CD1c-positive myeloid dendritic cell (primary cell): ENCODE measurements around the gene TMEM117.

Source experiments
- DNase-seq: peaks from one replicate; pipeline ENCODE4 v3.0.0-alpha.2; 2016; ENCODE audit errors: extremely low spot score

Gene TMEM117

GRCh38 chr12:43835656-43836474, at the start of gene TMEM117:
Gene TMEM117 (plus strand): TSS chr12:43836081.
- DNase-seq, result peak; percentile 74

- no peak for DNase-seq
Measured at GRCh38 chr12:43786899-43787693, 48.8 kb upstream of the TMEM117 start.

- DNase-seq, result no peak
Measured at GRCh38 chr12:43789941-43790340, 45.9 kb upstream of the TMEM117 start.

- no peak for DNase-seq
Measured at GRCh38 chr12:43795716-43796280, 40.1 kb upstream of the TMEM117 start.

- DNase-seq, result no peak
Measured at GRCh38 chr12:43797561-43798217, 38.2 kb upstream of the TMEM117 start.

- DNase-seq, result peak; percentile 18
Measured at GRCh38 chr12:43805149-43805859, 30.6 kb upstream of the TMEM117 start.

- DNase-seq, result peak; percentile 92
Measured at GRCh38 chr12:43805860-43806736, 29.8 kb upstream of the TMEM117 start, which contains the start of gene TWF1. Gene TWF1 (minus strand): TSS chr12:43806317. CDS start chr12:43806245, 72 bp downstream.

GRCh38 chr12:43806737-43807072, 29.2 kb upstream of the TMEM117 start:
- DNase-seq, result no peak

- DNase-seq, result peak; percentile 35
Measured at GRCh38 chr12:43807386-43807785, 28.5 kb upstream of the TMEM117 start.

- DNase-seq, result no peak
Measured at GRCh38 chr12:43812057-43812456, 23.8 kb upstream of the TMEM117 start.

- no peak for DNase-seq
Measured at GRCh38 chr12:43812926-43813325, 23.0 kb upstream of the TMEM117 start.

- no peak for DNase-seq
Measured at GRCh38 chr12:43815416-43815815, 20.5 kb upstream of the TMEM117 start.

- DNase-seq, result no peak
Measured at GRCh38 chr12:43816168-43816567, 19.7 kb upstream of the TMEM117 start.

GRCh38 chr12:43824207-43824775, 11.6 kb upstream of the TMEM117 start:
- no peak for DNase-seq

- DNase-seq, result no peak
Measured at GRCh38 chr12:43826681-43827080, 9.2 kb upstream of the TMEM117 start.

GRCh38 chr12:43827093-43827492, 8.8 kb upstream of the TMEM117 start:
- no peak for DNase-seq

- peak; percentile 67 for DNase-seq
Measured at GRCh38 chr12:43832463-43833168, 3.3 kb upstream of the TMEM117 start.

- DNase-seq, result no peak
Measured at GRCh38 chr12:43835264-43835655, 621 bp upstream of the TMEM117 start.

GRCh38 chr12:43836475-43836989, 651 bp downstream of the TMEM117 start:
- DNase-seq, result peak; percentile 61
